IMR-90 (cell line): ENCODE data around the gene NAV2. TPM values are rescaled to one million over a fixed set of nuclear protein-coding genes. Genes with fewer than 3 reads are reported as not detected.

Source experiments
- ATAC-seq: fragments of 200-7000 bp; cut with Tn5 transposase; 2 replicates; pipeline ENCODE4 v1.9.1; 2020; ENCODE audit warnings: low read depth, mild to moderate bottlenecking, moderate library complexity
- BruUV-seq: library from RNA; stranded (reverse); fragments of 400-500 nt; replicated peaks from 2 replicates; lab custom pipeline; 2021; lab: Mats Ljungman, UMichigan
- CTCF ChIA-PET: fragments of 300-600 bp; formaldehyde crosslinking; extraction: SDS; loops from one replicate; lab custom pipeline; 2021; ENCODE audit warnings: antibody characterized with exemption; lab: Yijun Ruan, JAX
- POLR2A ChIA-PET: fragments of 300-600 bp; sonication (Branson Sonifier 250); formaldehyde crosslinking; loops from one replicate; lab custom pipeline; 2022; ENCODE audit warnings: antibody characterized with exemption; ENCODE audit not compliant: unreplicated experiment; lab: Charles Lee
- DNase-seq: peaks from one replicate; pipeline ENCODE4 v3.0.0; 2013
- H2AFZ ChIP-seq: replicated peaks from 2 replicates; pipeline ENCODE3; 2013; ENCODE audit warnings: low read length, mild to moderate bottlenecking; ENCODE audit not compliant: poor library complexity
- H2AK5ac ChIP-seq: 2 replicates; pipeline ENCODE4 v1.6.1; 2013; ENCODE audit warnings: low read depth, low read length, inconsistent platforms
- H2AK9ac ChIP-seq: replicated peaks from 2 replicates; pipeline ENCODE3; 2013; ENCODE audit warnings: mild to moderate bottlenecking, low read depth, low read length, moderate library complexity; ENCODE audit not compliant: poor library complexity
- H2BK120ac ChIP-seq: 2 replicates; pipeline ENCODE4 v1.6.1; 2013; ENCODE audit warnings: low read depth, low read length, inconsistent platforms
- H2BK15ac ChIP-seq: 3 replicates; pipeline ENCODE4 v1.6.1; 2013; ENCODE audit warnings: low read depth, low read length, inconsistent platforms
- H2BK20ac ChIP-seq: 2 replicates; pipeline ENCODE4 v1.6.1; 2013; ENCODE audit warnings: low read depth, mild to moderate bottlenecking, inconsistent platforms, low read length, moderate library complexity
- H2BK5ac ChIP-seq: 2 replicates; pipeline ENCODE4 v1.6.1; 2013; ENCODE audit warnings: mild to moderate bottlenecking, low read depth, low read length, inconsistent platforms; ENCODE audit not compliant: poor library complexity, severe bottlenecking
- H3K14ac ChIP-seq: replicated peaks from 2 replicates; pipeline ENCODE4 v1.6.1; 2013; ENCODE audit warnings: low read depth, low read length, inconsistent platforms
- H3K18ac ChIP-seq: 2 replicates; pipeline ENCODE4 v1.6.1; 2013; ENCODE audit warnings: low read depth, low read length, control low read depth
- H3K23ac ChIP-seq: 2 replicates; pipeline ENCODE4 v1.6.1; 2013; ENCODE audit warnings: low read depth, low read length, inconsistent platforms
- H3K27ac ChIP-seq: 2 replicates; pipeline ENCODE4 v1.5.1; 2013; ENCODE audit warnings: mild to moderate bottlenecking, control low read depth, low read length; ENCODE audit not compliant: insufficient read depth
- H3K27me3 ChIP-seq: 2 replicates; pipeline ENCODE4 v1.6.1; 2013; ENCODE audit warnings: low read length; ENCODE audit not compliant: control insufficient read depth, insufficient read depth
- H3K36me3 ChIP-seq: 2 replicates; pipeline ENCODE4 v1.6.1; 2013; ENCODE audit warnings: low read length, mixed read lengths; ENCODE audit not compliant: control insufficient read depth, insufficient read depth
- H3K4ac ChIP-seq: 2 replicates; pipeline ENCODE4 v1.6.1; 2013; ENCODE audit warnings: low read depth, low read length, inconsistent platforms
- H3K4me1 ChIP-seq: 2 replicates; pipeline ENCODE4 v1.6.1; 2013; ENCODE audit warnings: low read length, mixed read lengths; ENCODE audit not compliant: control insufficient read depth, insufficient read depth
- H3K4me2 ChIP-seq: 2 replicates; pipeline ENCODE4 v1.6.1; 2013; ENCODE audit warnings: low read depth, mild to moderate bottlenecking, control low read depth, low read length, moderate library complexity
- H3K4me3 ChIP-seq: 2 replicates; pipeline ENCODE4 v1.5.1; 2013; ENCODE audit warnings: low read depth, mild to moderate bottlenecking, control low read depth, low read length, moderate library complexity; ENCODE audit not compliant: insufficient read depth
- H3K56ac ChIP-seq: 2 replicates; pipeline ENCODE4 v1.6.1; 2013; ENCODE audit warnings: low read length, inconsistent platforms; ENCODE audit not compliant: insufficient read depth; ENCODE audit errors: extremely low read depth
- H3K79me1 ChIP-seq, 2 experiments: 2 replicates each; pipeline ENCODE4 v1.6.1; 2013; ENCODE audit warnings: low read length in 2 of 2, inconsistent platforms in 1 of 2, low read depth in 1 of 2
- H3K9ac ChIP-seq: 2 replicates; pipeline ENCODE4 v1.6.1; 2013; ENCODE audit warnings: low read depth, low read length, control low read depth
- H3K9me1 ChIP-seq: 2 replicates; pipeline ENCODE4 v1.6.1; 2013; ENCODE audit warnings: low read length, inconsistent platforms; ENCODE audit not compliant: insufficient read depth
- H3K9me3 ChIP-seq: 2 replicates; pipeline ENCODE4 v1.6.1; 2013; ENCODE audit warnings: low read length; ENCODE audit not compliant: control insufficient read depth, insufficient read depth
- H4K20me1 ChIP-seq: 2 replicates; pipeline ENCODE4 v1.6.1; 2013; ENCODE audit warnings: low read length, inconsistent platforms; ENCODE audit not compliant: insufficient read depth
- H4K5ac ChIP-seq: 2 replicates; pipeline ENCODE4 v1.6.1; 2013; ENCODE audit warnings: mild to moderate bottlenecking, low read depth, low read length, control low read depth
- H4K8ac ChIP-seq, 2 experiments: 2 replicates each; pipeline ENCODE4 v1.6.1; 2013; ENCODE audit warnings: low read depth in 2 of 2, low read length in 2 of 2, control low read depth in 1 of 2, inconsistent platforms in 1 of 2
- H4K91ac ChIP-seq: 2 replicates; pipeline ENCODE4 v1.6.1; 2013; ENCODE audit warnings: low read depth, low read length, inconsistent platforms; ENCODE audit not compliant: insufficient read depth
- BHLHE40 ChIP-seq: fragments of 150-350 bp; IDR thresholded peaks from 2 replicates; pipeline ENCODE4 v1.6.1; 2016; ENCODE audit warnings: mild to moderate bottlenecking, low read depth, low read length
- CHD1 ChIP-seq: IDR thresholded peaks from 2 replicates; pipeline ENCODE4 v1.6.1; 2012; ENCODE audit warnings: low read depth, low read length, improper control_type of control experiment
- CTCF ChIP-seq: conservative IDR thresholded peaks from 2 replicates; pipeline ENCODE4 v1.5.1; 2012; ENCODE audit warnings: mild to moderate bottlenecking, low read depth, low read length, improper control_type of control experiment
- MAFK ChIP-seq: IDR thresholded peaks from 2 replicates; pipeline ENCODE4 v1.6.1; 2012; ENCODE audit warnings: low read depth, low read length, improper control_type of control experiment
- MXI1 ChIP-seq: IDR thresholded peaks from 2 replicates; pipeline ENCODE4 v1.6.1; 2012; ENCODE audit warnings: low read depth, mild to moderate bottlenecking, low read length, moderate library complexity, borderline replicate concordance
- RAD21 ChIP-seq: IDR thresholded peaks from 2 replicates; pipeline ENCODE4 v1.6.1; 2012; ENCODE audit warnings: low read length, improper control_type of control experiment
- RCOR1 ChIP-seq: IDR thresholded peaks from 2 replicates; pipeline ENCODE4 v1.6.1; 2012; ENCODE audit warnings: mild to moderate bottlenecking, low read length, improper control_type of control experiment; ENCODE audit not compliant: insufficient replicate concordance
- WGBS, 2 experiments: methylation state at CpG; one replicate each; pipeline versions ENCODE4 v1.1.5 to v1.1.7; 2013; ENCODE audit warnings: missing lambda C conversion rate in 2 of 2; ENCODE audit not compliant: insufficient read length in 1 of 2; ENCODE audit errors: extremely low coverage in 2 of 2; 5-methylcytosine and 5-hydroxymethylcytosine counted together
- dilution Hi-C: fragments of 300-500 bp; cut with HindIII; formaldehyde crosslinking; loops from one replicate; pipeline ENCODE4 v1.14.3; 2018; ENCODE audit warnings: low sequenced_read_pairs; ENCODE audit not compliant: unreplicated experiment
- in situ Hi-C: fragments of 300-500 bp; cut with MboI; formaldehyde crosslinking; loops from 3 replicates; pipeline ENCODE4 v1.14.3; 2019; ENCODE audit warnings: low sequenced_read_pairs, inconsistent platforms, mixed read lengths
- intact Hi-C: fragments of 100-400 bp; cut with micrococcal nuclease; formaldehyde crosslinking; loops from 2 replicates; pipeline ENCODE4 v1.10.0; 2022
- polyA plus RNA-seq, 3 experiments: library from polyadenylated mRNA; depleted of rRNA; stranded (reverse); fragments of >200 nt; gene quantifications; 2 replicates each; pipeline ENCODE4 v1.2.3, GENCODE V29; 2012; ENCODE audit warnings: low replicate concordance in 1 of 3
- total RNA-seq: library from RNA; depleted of rRNA; stranded (reverse); fragments of >200 nt; gene quantifications from 2 replicates; pipeline ENCODE4 v1.2.3, GENCODE V29; 2012

The NAV2 gene
- total and polyA plus RNA-seq, 2 of the 4 experiments (the other 2 are of a cell fraction) = 4.5 to 12.6 TPM

- Histone ChIP-seq H4K91ac (no peak overlapping the region), H4K20me1 (peaks cover 50% of the 10 kb centered on the region), H3K27me3 (no peaks in the 10 kb centered on the region), H3K9me1 (no peaks in the 10 kb centered on the region), H4K5ac (no peak overlapping the region), H3K9ac (no peak overlapping the region), H3K4me2 (no peak overlapping the region), H2AK9ac (no peak overlapping the region), H2AFZ (no peak overlapping the region), H3K18ac (no peak overlapping the region), H2BK5ac (no peak overlapping the region), H3K14ac (no peak overlapping the region), H3K27ac (no peak overlapping the region), H3K23ac (no peak overlapping the region), H3K4me3 (no peak overlapping the region), H2BK20ac (no peak overlapping the region), H3K4me1 (no peaks in the 10 kb centered on the region), H2BK120ac (no peak overlapping the region), H4K8ac (no peak overlapping the region), H3K56ac (no peak overlapping the region), H3K9me3 (no peaks in the 10 kb centered on the region), H2BK15ac (no peak overlapping the region), H3K36me3 (peaks cover 2% of the 10 kb centered on the region; the same call in 1 of the 2 replicates), H3K4ac (no peak overlapping the region), H3K79me1 (peaks cover 61 to 69% of the 10 kb centered on the region in 2 experiments), H2AK5ac (no peak overlapping the region)
- ChIA-PET POLR2A (no interaction called here), CTCF (interaction anchor here (1.2 kb wide), 1 partner anchor 15 kb away, joined by 4 read pairs; no protein-coding TSS in a partner anchor)
- BruUV-seq = no TSS peak
- dilution Hi-C loops = no loop called here
- no peak for TF ChIP-seq BHLHE40
- no peak for TF ChIP-seq RCOR1
- TF ChIP-seq MAFK = no peak
- no peak for TF ChIP-seq CHD1
- TF ChIP-seq CTCF = no peak
- TF ChIP-seq MXI1 = no peak
- no peak for TF ChIP-seq RAD21
- intact Hi-C loops = no loop called here
- in situ Hi-C loops = no loop called here
- ATAC-seq = no peak
- DNase-seq = no peak
- WGBS, 2 experiments = 100% methylated on average over 1 of the region's 2 CpGs; no CpG with 5 or more reads in 1 of the 2 experiments
These were observed 72.6 kb downstream of the NAV2 start for GRCh38 chr11:19785265-19785664.
